Esophagus squamous epithelium (tissue), 5 donors: ENCODE results near the gene PRKG1. TPM values are rescaled to one million over a fixed set of nuclear protein-coding genes. Genes with fewer than 3 reads are reported as not detected.
A peak's percentile ranks its signal among the peaks of the same experiment; 100 is the strongest.
"Not testable (repeated sequence)": the region's sequence is repeated elsewhere in the genome, so short reads cannot be mapped to it uniquely, and the experiment has no call there.

Experiments used
- DNase-seq: peaks from one replicate; lab custom pipeline; 2025; lab: John Stamatoyannopoulos, UW
- H3K27ac ChIP-seq, 4 donors: fragments of 200-600 bp; sonication (generic); one replicate each; pipeline ENCODE4 v1.5.1; 2016 to 2019; ENCODE audit warnings: mild to moderate bottlenecking in 1 of 4
- H3K27me3 ChIP-seq, 4 donors: fragments of 200-600 bp; sonication (generic); 1 replicate in 3 of 4; 2 replicates in 1 of 4; pipeline versions ENCODE4 v1.5.1 to v1.6.0; 2017 to 2021; ENCODE audit warnings: antibody characterized with exemption in 1 of 4
- H3K36me3 ChIP-seq, 3 donors: fragments of 200-600 bp; sonication (generic); one replicate each; pipeline ENCODE4 v1.5.1; 2016 to 2019
- H3K4me1 ChIP-seq, 3 donors: fragments of 200-600 bp; sonication (generic); one replicate each; pipeline ENCODE4 v1.5.1; 2017 to 2019
- H3K4me3 ChIP-seq, 4 donors: fragments of 200-600 bp; sonication (generic); 1 replicate in 3 of 4; 2 replicates in 1 of 4; pipeline ENCODE4 v1.5.1; 2016 to 2019; ENCODE audit warnings: mild to moderate bottlenecking in 2 of 4, moderate library complexity in 1 of 4
- H3K9me3 ChIP-seq, 3 donors: fragments of 200-600 bp; sonication (generic); one replicate each; pipeline ENCODE4 v1.5.1; 2016 to 2019
- CTCF ChIP-seq, 6 experiments: fragments of 450-650 bp in 4 of 6; fragments of 200-600 bp in 2 of 6; sonication (generic) in 2 of 6; IDR thresholded peaks; one replicate each; pipeline ENCODE4 v1.5.1; 2016 to 2019; ENCODE audit warnings: antibody characterized with exemption in 6 of 6, mild to moderate bottlenecking in 4 of 6, moderate library complexity in 4 of 6
- POLR2A ChIP-seq, 4 donors: fragments of 450-650 bp; IDR thresholded peaks; one replicate each; pipeline ENCODE4 v1.6.1; 2017; ENCODE audit warnings: antibody characterized with exemption in 4 of 4, mild to moderate bottlenecking in 4 of 4, moderate library complexity in 3 of 4
- WGBS, 2 donors: methylation state at CpG; one replicate each; pipeline ENCODE4 v1.1.5; 2018; 5-methylcytosine and 5-hydroxymethylcytosine counted together
- intact Hi-C: fragments of 100-400 bp; cut with DNase I; formaldehyde crosslinking; loops from one replicate; pipeline ENCODE4 v1.15.0; 2022
- total RNA-seq, 4 donors: library from RNA; depleted of rRNA; stranded (reverse); fragments of >200 nt; gene quantifications; one replicate each; pipeline ENCODE4 v1.1.0, GENCODE V29; 2016
- donor health status: DM: yes; HTN: yes; CAD: no.

PRKG1 gene
- total RNA-seq, 4 donors from 2014 or later: 2.0 to 10.9 (median 3.8) TPM

- no peaks in the 10 kb centered on the region for H3K36me3 ChIP-seq
- no peak for TF ChIP-seq CTCF (IDR thresholded peaks at IDR 0.05)
- TF ChIP-seq POLR2A (IDR thresholded peaks at IDR 0.05): no peak
- DNase-seq: no peak
- WGBS, 2 donors: 77 to 88% methylated on average over 1 of the region's 1 CpG
- H3K9me3 ChIP-seq: no peaks in the 10 kb centered on the region
- intact Hi-C loops: no loop called here
- peaks cover 0 to 23% (median 0%) of the 10 kb centered on the region in 3 donors for H3K4me1 ChIP-seq
- no peaks in the 10 kb centered on the region for H3K27me3 ChIP-seq
- H3K4me3 ChIP-seq: no peak overlapping the region
- peak overlapping the region in 1 of 4 donors; percentile 68 for H3K27ac ChIP-seq
Measured at GRCh38 chr10:51382181-51382580, 307.9 kb downstream of the PRKG1 start.

- WGBS, 2 donors: 76 to 85% methylated on average over 3 of the region's 3 CpGs
- no peaks in the 10 kb centered on the region for H3K36me3 ChIP-seq
- H3K9me3 ChIP-seq: no peaks in the 10 kb centered on the region
- intact Hi-C loops: no loop called here
- no peak overlapping the region for H3K4me3 ChIP-seq
- peaks cover 0 to 32% (median 0%) of the 10 kb centered on the region in 3 donors for H3K4me1 ChIP-seq
- H3K27me3 ChIP-seq: no peaks in the 10 kb centered on the region
- no peak for TF ChIP-seq POLR2A (IDR thresholded peaks at IDR 0.05)
- TF ChIP-seq CTCF (IDR thresholded peaks at IDR 0.05): no peak
- DNase-seq: no peak
- no peak overlapping the region for H3K27ac ChIP-seq
Measured at GRCh38 chr10:51384971-51385370, 310.7 kb downstream of the PRKG1 start.

GRCh38 chr10:51386248-51386885, 312.1 kb downstream of the PRKG1 start:
- H3K27me3 ChIP-seq: no peaks in the 10 kb centered on the region
- H3K4me1 ChIP-seq: peaks cover 0 to 33% (median 0%) of the 10 kb centered on the region in 3 donors
- no peak overlapping the region for H3K4me3 ChIP-seq
- no peak overlapping the region for H3K27ac ChIP-seq
- H3K9me3 ChIP-seq: no peaks in the 10 kb centered on the region
- TF ChIP-seq CTCF (IDR thresholded peaks at IDR 0.05) (no peak), POLR2A (IDR thresholded peaks at IDR 0.05) (no peak)
- DNase-seq: no peak
- no peaks in the 10 kb centered on the region for H3K36me3 ChIP-seq
- intact Hi-C loops: no loop called here
- WGBS, 2 donors: 32 to 33% methylated on average over 3 of the region's 3 CpGs

DNA sequence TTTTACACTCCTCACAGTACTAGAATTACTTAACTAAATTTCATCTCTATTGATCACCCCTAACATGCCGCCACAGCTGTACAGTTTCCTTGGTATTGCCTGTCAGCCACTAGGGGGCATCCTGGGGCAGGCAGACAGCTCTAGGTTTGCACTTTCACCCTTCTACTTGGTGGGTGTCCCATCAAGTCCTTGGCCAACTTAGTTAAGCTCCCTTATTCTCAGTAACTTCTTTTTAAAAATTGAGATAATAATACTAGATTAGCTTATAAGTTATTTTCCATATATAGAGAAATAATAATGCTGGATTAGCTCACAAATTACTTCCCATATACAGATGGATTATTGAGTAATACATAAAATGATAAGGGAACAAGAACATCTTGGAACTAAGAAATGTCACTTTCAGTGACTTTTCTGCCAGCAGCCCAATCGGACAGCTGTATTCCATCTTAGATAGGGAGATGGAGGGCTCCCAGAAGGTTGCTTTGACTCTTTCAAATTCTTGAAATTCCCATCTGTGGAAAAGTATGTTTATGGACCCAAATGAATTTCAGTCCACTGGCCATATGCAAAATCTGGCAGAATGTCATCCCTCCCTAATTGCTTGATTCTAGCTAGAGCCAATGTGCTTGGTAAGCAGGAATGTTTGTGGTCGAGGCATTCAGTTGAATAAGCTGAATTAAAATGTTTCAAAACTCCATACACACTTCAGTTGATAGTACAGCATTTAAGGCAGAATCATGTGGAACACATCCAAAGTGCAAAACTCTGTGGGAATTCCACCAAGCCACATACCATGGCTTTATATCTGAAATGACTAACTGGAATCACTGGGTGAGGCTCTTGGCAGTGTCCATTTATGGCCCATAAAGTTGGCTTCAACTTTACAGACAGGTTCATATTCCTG, 315.4 kb downstream of the PRKG1 start:
- intact Hi-C loops: no loop called here
- H3K4me3 ChIP-seq: no peak overlapping the region
- H3K27me3 ChIP-seq: no peaks in the 10 kb centered on the region
- H3K27ac ChIP-seq: no peak overlapping the region
- H3K4me1 ChIP-seq: peaks cover 0 to 31% (median 0%) of the 10 kb centered on the region in 3 donors
- no peak for DNase-seq
- no peaks in the 10 kb centered on the region for H3K9me3 ChIP-seq
- H3K36me3 ChIP-seq: no peaks in the 10 kb centered on the region
- WGBS, 2 donors: 49 to 52% methylated on average over 3 of the region's 3 CpGs
- TF ChIP-seq CTCF (IDR thresholded peaks at IDR 0.05) (peak in 5 of 6 experiments; percentile 30 to 68 (median 54)), POLR2A (IDR thresholded peaks at IDR 0.05) (no peak)

DNA sequence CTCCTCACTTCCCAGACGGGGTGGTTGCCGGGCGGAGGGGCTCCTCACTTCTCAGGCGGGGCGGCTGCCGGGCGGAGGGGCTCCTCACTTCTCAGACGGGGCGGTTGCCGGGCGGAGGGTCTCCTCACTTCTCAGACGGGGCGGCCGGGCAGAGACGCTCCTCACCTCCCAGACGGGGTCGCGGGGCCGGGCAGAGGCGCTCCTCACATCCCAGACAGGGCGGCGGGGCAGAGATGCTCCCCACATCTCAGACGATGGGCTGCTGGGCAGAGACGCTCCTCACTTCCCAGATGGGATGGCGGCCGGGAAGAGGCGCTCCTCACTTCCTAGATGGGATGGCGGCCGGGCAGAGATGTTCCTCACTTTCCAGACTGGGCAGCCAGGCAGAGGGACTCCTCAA, 318.7 kb downstream of the PRKG1 start:
- H3K27ac ChIP-seq, H3K9me3 ChIP-seq, H3K36me3 ChIP-seq, DNase-seq, intact Hi-C loops, H3K27me3 ChIP-seq, H3K4me3 ChIP-seq: not testable (repeated sequence)
- peaks cover 4 to 34% (median 6%) of the 10 kb centered on the region in 3 donors for H3K4me1 ChIP-seq
- WGBS, 2 donors: 80% methylated on average over 2 of the region's 29 CpGs; no CpG with 5 or more reads in 1 of the 2 donors
